Thoracic aorta (tissue), 2 donors: ENCODE measurements around the gene IL10RB. TPM values are rescaled to one million over a fixed set of nuclear protein-coding genes. Genes with fewer than 3 reads are reported as not detected.

Source experiments
- ATAC-seq: fragments of 150-250 bp; one replicate; pipeline ENCODE4 v1.8.0; 2017; ENCODE audit warnings: low read depth; ENCODE audit not compliant: insufficient number of reproducible peaks, low FRiP score
- DNase-seq: peaks from one replicate; pipeline ENCODE4 v3.0.0-alpha.2; 2020; ENCODE audit warnings: low spot score
- H3K27ac ChIP-seq, 2 donors: fragments of 200-600 bp; sonication (generic); 1 replicate in 1 of 2; 2 replicates in 1 of 2; pipeline ENCODE4 v1.5.1; 2016; ENCODE audit warnings: mild to moderate bottlenecking in 2 of 2, moderate library complexity in 2 of 2
- H3K27me3 ChIP-seq: fragments of 200-600 bp; sonication (generic); replicated peaks from 2 replicates; pipeline ENCODE4 v1.6.0; 2016; ENCODE audit warnings: mild to moderate bottlenecking; ENCODE audit not compliant: insufficient read depth
- H3K36me3 ChIP-seq: fragments of 200-600 bp; sonication (generic); one replicate; pipeline ENCODE4 v1.5.1; 2016
- H3K4me1 ChIP-seq, 2 donors: fragments of 200-600 bp; sonication (generic); 1 replicate in 1 of 2; 2 replicates in 1 of 2; pipeline versions ENCODE4 v1.5.1 to v1.6.0; 2016; ENCODE audit warnings: low read depth in 2 of 2, mild to moderate bottlenecking in 1 of 2; ENCODE audit not compliant: control insufficient read depth in 1 of 2
- H3K4me3 ChIP-seq: fragments of 200-600 bp; sonication (generic); 2 replicates; pipeline ENCODE4 v1.5.1; 2016; ENCODE audit warnings: mild to moderate bottlenecking
- H3K9me3 ChIP-seq: fragments of 200-600 bp; sonication (generic); 2 replicates; pipeline ENCODE4 v1.5.1; 2016
- CTCF ChIP-seq: fragments of 200-600 bp; sonication (generic); IDR thresholded peaks from one replicate; pipeline ENCODE4 v1.5.1; 2019; ENCODE audit warnings: antibody characterized with exemption
- total RNA-seq, 2 donors: library from RNA; depleted of rRNA; stranded (reverse); fragments of >200 nt; gene quantifications; one replicate each; pipeline versions ENCODE4 v1.1.0 to v1.2.3, GENCODE V29; 2016

IL10RB gene
- total RNA-seq, 2 donors from 2014 or later: 13.0 to 33.6 TPM

- no peak for ATAC-seq
- H3K36me3 ChIP-seq: peaks cover 18% of the 10 kb centered on the region
- no peaks in the 10 kb centered on the region for H3K27me3 ChIP-seq
- no peak for TF ChIP-seq CTCF
- H3K27ac ChIP-seq: no peak overlapping the region
- no peak for DNase-seq
- H3K4me3 ChIP-seq: no peak overlapping the region
- no peaks in the 10 kb centered on the region for H3K4me1 ChIP-seq
- H3K9me3 ChIP-seq: no peaks in the 10 kb centered on the region
Measured at GRCh38 chr21:33256019-33256418, 10.1 kb upstream of the IL10RB start.

DNA sequence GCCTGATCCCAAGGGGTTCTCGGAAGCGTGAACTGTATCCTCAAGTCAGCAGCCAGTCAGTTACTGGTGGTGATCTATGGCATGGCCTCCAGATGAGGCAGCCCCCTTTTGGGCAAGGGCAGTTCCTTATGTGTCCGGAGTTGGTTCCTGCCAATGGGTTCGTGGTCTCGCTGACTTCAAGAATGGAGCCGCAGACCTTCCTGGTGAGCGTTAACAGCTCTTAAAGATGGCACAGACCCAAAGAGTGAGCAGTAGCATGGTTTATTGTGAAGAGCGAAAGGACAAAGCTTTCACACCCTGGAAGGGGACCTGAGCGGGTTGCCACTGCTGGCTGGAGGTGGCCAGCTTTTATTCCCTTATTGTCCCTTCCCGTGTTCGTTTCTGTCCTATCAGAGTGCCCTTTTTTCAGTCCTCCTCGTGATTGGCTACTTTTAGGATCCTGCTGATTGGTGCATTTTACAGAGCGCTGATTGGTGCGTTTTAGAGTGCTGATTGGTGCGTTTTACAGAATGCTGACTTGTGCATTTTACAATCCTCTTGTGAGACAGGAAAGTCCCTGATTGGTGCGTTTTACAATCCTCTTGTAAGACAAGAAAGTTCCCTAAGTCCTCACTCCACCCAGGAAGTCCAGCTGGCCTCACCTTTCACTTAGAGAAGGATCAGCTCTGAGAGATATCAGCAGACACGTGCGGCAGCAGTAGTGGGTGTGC is 8.9 kb upstream of the IL10RB start:
- no peak for DNase-seq
- Histone ChIP-seq H3K9me3 (no peaks in the 10 kb centered on the region), H3K36me3 (peaks cover 16% of the 10 kb centered on the region), H3K4me3 (no peak overlapping the region), H3K4me1 (no peaks in the 10 kb centered on the region), H3K27ac (no peak overlapping the region), H3K27me3 (no peaks in the 10 kb centered on the region)
- no peak for TF ChIP-seq CTCF
- no peak for ATAC-seq

DNA sequence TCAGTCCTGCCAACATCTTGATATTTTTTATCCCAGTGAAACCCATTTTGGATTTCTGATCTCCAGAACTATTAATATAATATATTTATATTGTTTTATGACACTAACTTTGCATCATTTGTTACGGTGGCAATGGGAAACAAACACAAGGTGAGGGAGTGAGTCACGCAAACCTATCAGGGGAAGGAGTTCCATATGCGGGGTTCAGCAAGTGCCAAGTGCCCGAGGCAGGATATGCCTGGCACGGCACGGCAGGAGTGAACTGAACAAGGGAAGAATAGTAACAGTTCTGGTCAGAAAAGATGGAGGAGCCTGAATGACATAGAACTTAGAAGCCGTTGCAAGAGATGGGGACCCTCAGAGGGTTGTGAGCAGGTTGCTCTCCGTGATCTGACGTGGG is 7.7 kb upstream of the IL10RB start:
- Histone ChIP-seq H3K36me3 (peaks cover 13% of the 10 kb centered on the region), H3K4me1 (no peaks in the 10 kb centered on the region), H3K9me3 (no peaks in the 10 kb centered on the region), H3K27me3 (no peaks in the 10 kb centered on the region), H3K27ac (no peak overlapping the region), H3K4me3 (no peak overlapping the region)
- ATAC-seq (no peak), DNase-seq (no peak)
- TF ChIP-seq CTCF: no peak

DNA sequence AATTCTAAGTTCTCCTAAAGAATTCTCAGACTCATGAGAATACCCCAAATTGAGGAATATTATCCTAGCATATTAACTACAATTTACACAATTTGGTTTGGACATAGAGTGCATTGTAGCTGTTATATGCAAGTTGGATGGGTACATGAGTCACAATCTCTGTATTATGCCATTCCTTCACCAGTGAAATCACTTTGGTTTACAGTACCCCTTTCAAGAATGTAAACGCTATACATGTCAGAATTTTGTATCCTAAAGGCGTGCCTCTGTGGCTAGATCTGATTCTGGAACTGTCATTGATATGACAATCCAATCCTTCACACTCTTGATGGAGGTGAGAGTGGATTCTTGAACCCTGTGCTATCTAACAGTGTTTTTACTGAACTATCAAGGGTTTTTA is 6.7 kb upstream of the IL10RB start:
- H3K9me3 ChIP-seq: no peaks in the 10 kb centered on the region
- DNase-seq: no peak
- no peak overlapping the region for H3K27ac ChIP-seq
- H3K4me1 ChIP-seq: no peaks in the 10 kb centered on the region
- H3K27me3 ChIP-seq: no peaks in the 10 kb centered on the region
- H3K4me3 ChIP-seq: no peak overlapping the region
- ATAC-seq: no peak
- H3K36me3 ChIP-seq: peaks cover 13% of the 10 kb centered on the region
- no peak for TF ChIP-seq CTCF

DNA sequence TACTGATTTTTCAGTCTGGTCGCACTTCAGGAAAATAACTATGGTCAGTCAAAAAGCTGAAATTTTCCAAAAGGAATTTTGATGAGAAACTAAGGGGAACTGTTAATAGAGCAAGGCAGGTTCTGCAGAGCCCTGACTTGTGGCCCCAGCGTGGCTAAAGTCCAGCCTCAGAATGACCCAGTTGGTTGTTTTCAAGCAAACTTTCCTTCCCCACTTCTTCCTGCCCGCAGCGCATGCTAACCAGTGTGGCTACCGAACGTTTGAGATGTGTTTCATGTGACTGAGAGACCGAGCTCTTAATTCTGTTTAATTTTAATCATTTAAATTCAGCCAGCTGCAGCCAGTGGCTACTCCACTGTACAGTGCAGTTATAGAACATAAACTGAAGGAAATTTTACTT is 6.2 kb upstream of the IL10RB start:
- H3K9me3 ChIP-seq: no peaks in the 10 kb centered on the region
- ATAC-seq (no peak), DNase-seq (no peak)
- H3K36me3 ChIP-seq: peaks cover 13% of the 10 kb centered on the region
- no peaks in the 10 kb centered on the region for H3K27me3 ChIP-seq
- no peak for TF ChIP-seq CTCF
- H3K27ac ChIP-seq: no peak overlapping the region
- H3K4me1 ChIP-seq: no peaks in the 10 kb centered on the region
- no peak overlapping the region for H3K4me3 ChIP-seq
